GM18507 (cell line): ENCODE data around the gene RET.

Experiments used
- DNase-seq: peaks from one replicate; pipeline ENCODE4 v3.0.0; 2011; ENCODE audit warnings: low read depth; ENCODE audit not compliant: insufficient read length; ENCODE audit errors: extremely low spot score
- FAIRE-seq: peaks from 2 replicates; lab custom pipeline; 2011; peaks lifted over from hg19 to GRCh38; lab: Jason Lieb, UNC

The RET gene

GRCh38 chr10:43074409-43074808, 2.5 kb upstream of the RET start:
- FAIRE-seq = no peak

GRCh38 chr10:43074827-43075611, 1.9 kb upstream of the RET start:
- DNase-seq (no peak), FAIRE-seq (no peak)

More at GRCh38 chr10:43074409-43074808, 2.5 kb upstream of the RET start:
- no peak for DNase-seq

GRCh38 chr10:43075612-43076003, 1.3 kb upstream of the RET start:
- FAIRE-seq (no peak), DNase-seq (no peak)

GRCh38 chr10:43076311-43076875, 476 bp upstream of the RET start:
- DNase-seq (no peak), FAIRE-seq (no peak)

GRCh38 chr10:43077421-43078171, 727 bp downstream of the RET start:
- DNase-seq (no peak), FAIRE-seq (no peak)

GRCh38 chr10:43078175-43078985, 1.5 kb downstream of the RET start:
- DNase-seq (no peak), FAIRE-seq (no peak)

- DNase-seq (no peak), FAIRE-seq (no peak)
Observed at GRCh38 chr10:43078986-43079273, 2.1 kb downstream of the RET start.

GRCh38 chr10:43079856-43080255, 3.0 kb downstream of the RET start:
- FAIRE-seq = no peak
- DNase-seq = no peak

- DNase-seq (no peak), FAIRE-seq (no peak)
Observed at GRCh38 chr10:43082087-43082486, 5.2 kb downstream of the RET start.

GRCh38 chr10:43082746-43083145, 5.9 kb downstream of the RET start:
- no peak for DNase-seq
- FAIRE-seq = no peak

- FAIRE-seq = no peak
- no peak for DNase-seq
Observed at GRCh38 chr10:43083764-43084163, 6.9 kb downstream of the RET start.

- DNase-seq (no peak), FAIRE-seq (no peak)
Observed at GRCh38 chr10:43084812-43085211, 7.9 kb downstream of the RET start.

GRCh38 chr10:43086321-43086942, 9.6 kb downstream of the RET start:
- DNase-seq (no peak), FAIRE-seq (no peak)

- DNase-seq (no peak), FAIRE-seq (no peak)
Observed at GRCh38 chr10:43089519-43089918, 12.7 kb downstream of the RET start.

GRCh38 chr10:43090188-43090587, 13.3 kb downstream of the RET start:
- FAIRE-seq (no peak), DNase-seq (no peak)

- no peak for FAIRE-seq
- no peak for DNase-seq
Observed at GRCh38 chr10:43090664-43091063, 13.8 kb downstream of the RET start.

- DNase-seq = no peak
- FAIRE-seq = no peak
Observed at GRCh38 chr10:43091846-43092245, 15.0 kb downstream of the RET start.

GRCh38 chr10:43093423-43094076, 16.7 kb downstream of the RET start:
- FAIRE-seq (no peak), DNase-seq (no peak)

GRCh38 chr10:43094085-43094484, 17.2 kb downstream of the RET start:
- DNase-seq (no peak), FAIRE-seq (no peak)
